HepG2 (cell line): ENCODE results near the gene CPZ. TPM values are rescaled to one million over a fixed set of nuclear protein-coding genes. Genes with fewer than 3 reads are reported as not detected.

ENCODE experiments used
- ATAC-seq: fragments of 200-7000 bp; cut with Tn5 transposase; 3 replicates; pipeline ENCODE4 v1.9.1; 2020; ENCODE audit warnings: mild to moderate bottlenecking, moderate library complexity
- BruUV-seq: library from RNA; stranded (reverse); fragments of 400-500 nt; replicated peaks from 2 replicates; lab custom pipeline; 2021; lab: Mats Ljungman, UMichigan
- CTCF ChIA-PET: fragments of 300-600 bp; formaldehyde crosslinking; extraction: SDS; loops from one replicate; lab custom pipeline; 2021; ENCODE audit warnings: low total read pairs, inconsistent platforms, low intra/inter-chr PET ratio; lab: Yijun Ruan, JAX
- POLR2A ChIA-PET: fragments of 350-600 bp; sonication (Branson Sonifier 250); formaldehyde crosslinking; loops from one replicate; lab custom pipeline; 2020; ENCODE audit warnings: antibody characterized with exemption, inconsistent platforms; lab: Yijun Ruan, JAX
- DNase-seq: peaks from one replicate; pipeline ENCODE4 v3.0.0-alpha.2; 2015; ENCODE audit warnings: low spot score
- FAIRE-seq: peaks from 3 replicates; lab custom pipeline; 2011; peaks lifted over from hg19 to GRCh38; lab: Jason Lieb, UNC
- H2AFZ ChIP-seq: one replicate; pipeline ENCODE4 v1.6.1; 2011; ENCODE audit warnings: low read length, inconsistent platforms
- H3K27ac ChIP-seq: fragments of 300-600 bp; 3 replicates; pipeline ENCODE4 v1.8.0; 2011; ENCODE audit warnings: mixed run types, mild to moderate bottlenecking, mixed read lengths, low read length, inconsistent platforms; ENCODE audit not compliant: insufficient read depth; ENCODE audit errors: extremely low read length
- H3K27me3 ChIP-seq, 2 experiments: fragments of 200-600 bp in 1 of 2; 2 replicates in 1 of 2; 3 replicates in 1 of 2; pipeline versions ENCODE4 v1.6.0 to v1.8.0; 2011; ENCODE audit warnings: low read length in 2 of 2, mild to moderate bottlenecking in 2 of 2, moderate library complexity in 2 of 2, inconsistent platforms in 1 of 2; ENCODE audit not compliant: insufficient read depth in 2 of 2, control insufficient read depth in 1 of 2
- H3K36me3 ChIP-seq, 2 experiments: fragments of 200-600 bp in 1 of 2; replicated peaks in 1 of 2; 2 replicates in 1 of 2; 3 replicates in 1 of 2; pipeline versions ENCODE4 v1.5.1 to v1.8.0; 2011; ENCODE audit warnings: low read length in 2 of 2, inconsistent platforms in 1 of 2; ENCODE audit not compliant: insufficient read depth in 2 of 2, control insufficient read depth in 1 of 2
- H3K4me1 ChIP-seq: 2 replicates; pipeline ENCODE4 v1.5.1; 2012; ENCODE audit warnings: low read length, inconsistent platforms; ENCODE audit not compliant: insufficient read depth
- H3K4me2 ChIP-seq: 2 replicates; pipeline ENCODE4 v1.6.0; 2011; ENCODE audit warnings: low read depth, low read length, inconsistent platforms
- H3K4me3 ChIP-seq, 3 experiments: fragments of 200-600 bp in 1 of 3; sonication (generic), shearing (Covaris generic) in 1 of 3; replicated peaks in 1 of 3; 2 replicates each; pipeline ENCODE4 v1.5.1; 2011 to 2016; ENCODE audit warnings: low read length in 3 of 3, inconsistent platforms in 2 of 3, low read depth in 2 of 3, mild to moderate bottlenecking in 2 of 3, control low read depth in 1 of 3, mixed read lengths in 1 of 3; ENCODE audit not compliant: insufficient read depth in 1 of 3
- H3K79me2 ChIP-seq: one replicate; pipeline ENCODE4 v1.6.1; 2011; ENCODE audit warnings: low read length, inconsistent platforms; ENCODE audit not compliant: insufficient read depth
- H3K9ac ChIP-seq: 2 replicates; pipeline ENCODE4 v1.6.0; 2011; ENCODE audit warnings: mild to moderate bottlenecking, low read depth, low read length, inconsistent platforms; ENCODE audit not compliant: insufficient read depth
- H3K9me3 ChIP-seq: 2 replicates; pipeline ENCODE4 v1.5.1; 2012; ENCODE audit warnings: mild to moderate bottlenecking, low read length
- H4K20me1 ChIP-seq: 2 replicates; pipeline ENCODE4 v1.6.0; 2011; ENCODE audit warnings: inconsistent platforms, mild to moderate bottlenecking, low read length, moderate library complexity; ENCODE audit not compliant: insufficient read depth
- ADNP ChIP-seq: sonication (generic); formaldehyde crosslinking; IDR thresholded peaks from 2 replicates; pipeline ENCODE4 v1.4.0; 2020; ENCODE audit warnings: missing genetic modification reagents
- DNMT3B ChIP-seq: conservative IDR thresholded peaks from 2 replicates; pipeline ENCODE4 v1.6.1; 2016; ENCODE audit warnings: missing biosample characterization, control low read depth
- ETV5 ChIP-seq: IDR thresholded peaks from 2 replicates; pipeline ENCODE4 v1.6.1; 2018; ENCODE audit warnings: missing biosample characterization, missing genetic modification reagents, inconsistent platforms, borderline replicate concordance
- FOXM1 ChIP-seq: sonication (generic); formaldehyde crosslinking; IDR thresholded peaks from 2 replicates; pipeline ENCODE4 v1.5.0; 2020; ENCODE audit warnings: missing genetic modification reagents
- IRX3 ChIP-seq: sonication (generic); formaldehyde crosslinking; IDR thresholded peaks from 2 replicates; pipeline ENCODE4 v1.8.1; 2023; ENCODE audit warnings: mild to moderate bottlenecking, low read depth, missing genetic modification reagents, borderline replicate concordance
- KLF16 ChIP-seq, 2 experiments: sonication (generic) in 1 of 2; formaldehyde crosslinking in 1 of 2; IDR thresholded peaks; 2 replicates each; pipeline versions ENCODE4 v1.6.1 to v1.8.0; 2016 to 2023; ENCODE audit warnings: missing genetic modification reagents in 2 of 2, missing compliant biosample characterization in 1 of 2
- MEIS2 ChIP-seq: sonication (generic); formaldehyde crosslinking; IDR thresholded peaks from 2 replicates; pipeline ENCODE4 v1.9.0; 2021; ENCODE audit warnings: mild to moderate bottlenecking, missing genetic modification reagents
- MTA3 ChIP-seq: sonication (generic); formaldehyde crosslinking; IDR thresholded peaks from 2 replicates; pipeline ENCODE4 v1.4.0; 2020; ENCODE audit warnings: missing genetic modification reagents
- NR2F1 ChIP-seq, 2 experiments: fragments of 450-650 bp in 1 of 2; formaldehyde crosslinking in 1 of 2; IDR thresholded peaks; 2 replicates each; pipeline versions ENCODE4 v1.5.0 to v1.6.1; 2016 to 2020; ENCODE audit warnings: mild to moderate bottlenecking in 1 of 2, missing compliant biosample characterization in 1 of 2, missing genetic modification reagents in 1 of 2, moderate library complexity in 1 of 2
- PRPF4 ChIP-seq: fragments of 200-400 bp; formaldehyde crosslinking; IDR thresholded peaks from 2 replicates; pipeline ENCODE4 v1.6.1; 2016; ENCODE audit warnings: low read length, low read depth; ENCODE audit not compliant: poor library complexity, severe bottlenecking
- TEAD3 ChIP-seq: optimal IDR thresholded peaks from 2 replicates; pipeline ENCODE3; 2016; ENCODE audit warnings: borderline replicate concordance
- WIZ ChIP-seq: sonication (generic); formaldehyde crosslinking; IDR thresholded peaks from 2 replicates; pipeline ENCODE4 v1.5.1; 2020; ENCODE audit warnings: mild to moderate bottlenecking, missing genetic modification reagents
- ZNF414 ChIP-seq: sonication (generic); formaldehyde crosslinking; IDR thresholded peaks from 2 replicates; pipeline ENCODE4 v1.5.0; 2020; ENCODE audit warnings: missing genetic modification reagents
- WGBS: methylation state at CpG from one replicate; pipeline ENCODE4 v1.1.6; 2017; ENCODE audit warnings: low lambda C conversion rate; 5-methylcytosine and 5-hydroxymethylcytosine counted together
- in situ Hi-C: cut with HindIII; loops from 2 replicates; pipeline ENCODE4 v1.10.0; 2017; ENCODE audit warnings: low pct_unique_long_range_greater_than_20kb; ENCODE audit not compliant: extremely low pct_ligation_motif_present
- intact Hi-C: fragments of 100-400 bp; cut with micrococcal nuclease; formaldehyde crosslinking; loops from one replicate; pipeline ENCODE4 v1.10.0; 2022; ENCODE audit not compliant: unreplicated experiment
- polyA plus RNA-seq, 8 experiments: library from polyadenylated mRNA; depleted of rRNA in 3 of 8; stranded (reverse) in 7 of 8; unstranded in 1 of 8; fragments of >200 nt; fragmentation: Illumina TruSeq in 4 of 8; extraction: Trizol in 4 of 8; gene quantifications; 2 replicates each; pipeline versions ENCODE4 v1.2.1 to v1.2.3, GENCODE V29; 2011 to 2016; ENCODE audit warnings: low read depth in 4 of 8, missing spikeins in 1 of 8, mixed read lengths in 1 of 8; ENCODE audit not compliant: insufficient read depth in 1 of 8
- total RNA-seq, 5 experiments: library from RNA; depleted of rRNA; stranded (reverse); fragments of >200 nt; fragmentation: Illumina TruSeq; extraction: Trizol; gene quantifications; 2 replicates each; pipeline ENCODE4 v1.2.3, GENCODE V29; 2016; ENCODE audit warnings: low read depth in 1 of 5
- TF ChIP-seq, protein P1 (sequence below): sonication (generic); formaldehyde crosslinking; IDR thresholded peaks from 2 replicates; pipeline ENCODE4 v1.5.0; 2020; ENCODE audit warnings: missing genetic modification reagents
- TF ChIP-seq, protein P2 (sequence below): conservative IDR thresholded peaks from 2 replicates; pipeline ENCODE4 v1.6.1; 2018; ENCODE audit warnings: missing genetic modification reagents
- TF ChIP-seq, protein P3 (sequence below): sonication (generic); formaldehyde crosslinking; IDR thresholded peaks from 2 replicates; pipeline ENCODE4 v1.5.0; 2020; ENCODE audit warnings: missing genetic modification reagents

The CPZ gene
- total and polyA plus RNA-seq, 2 of the 13 experiments (the other 11 are each of a cell fraction or from before 2014, with no cell fraction given), result 0.58 to 0.61 TPM

GRCh38 chr4:8600266-8600665, 7.7 kb downstream of the CPZ start:
- H3K36me3 ChIP-seq, result no peaks in the 10 kb centered on the region
- DNase-seq (no peak), FAIRE-seq (no peak), ATAC-seq (no peak)
- no peak overlapping the region for H3K4me3 ChIP-seq
- no peaks in the 10 kb centered on the region for H3K9me3 ChIP-seq
- peaks cover 6% of the 10 kb centered on the region; the same call in 1 of the 2 replicates for H4K20me1 ChIP-seq
- in situ Hi-C loops, result no loop called here
- no peak overlapping the region for H2AFZ ChIP-seq
- 49% methylated on average over 13 of the region's 13 CpGs for WGBS
- ChIA-PET POLR2A (no interaction called here), CTCF (no interaction called here)
- BruUV-seq, result no TSS peak
- H3K79me2 ChIP-seq, result no peaks in the 10 kb centered on the region
- intact Hi-C loops, result no loop called here
- H3K4me1 ChIP-seq, result peaks cover 6% of the 10 kb centered on the region
- H3K4me2 ChIP-seq, result no peak overlapping the region
- TF ChIP-seq NR2F1 (CRISPR knock-in tag; IDR thresholded peaks at IDR 0.05) (no peak), WIZ (CRISPR knock-in tag) (no peak), KLF16 (CRISPR knock-in tag; IDR thresholded peaks at IDR 0.05) (no peak), FOXM1 (CRISPR knock-in tag) (no peak), MTA3 (CRISPR knock-in tag) (no peak), IRX3 (CRISPR knock-in tag) (no peak), ZNF414 (CRISPR knock-in tag) (no peak), ADNP (no peak), ETV5 (no peak), MEIS2 (CRISPR knock-in tag) (no peak), TEAD3 (no peak), DNMT3B (no peak), PRPF4 (no peak)
- TF ChIP-seq, protein P1, sequence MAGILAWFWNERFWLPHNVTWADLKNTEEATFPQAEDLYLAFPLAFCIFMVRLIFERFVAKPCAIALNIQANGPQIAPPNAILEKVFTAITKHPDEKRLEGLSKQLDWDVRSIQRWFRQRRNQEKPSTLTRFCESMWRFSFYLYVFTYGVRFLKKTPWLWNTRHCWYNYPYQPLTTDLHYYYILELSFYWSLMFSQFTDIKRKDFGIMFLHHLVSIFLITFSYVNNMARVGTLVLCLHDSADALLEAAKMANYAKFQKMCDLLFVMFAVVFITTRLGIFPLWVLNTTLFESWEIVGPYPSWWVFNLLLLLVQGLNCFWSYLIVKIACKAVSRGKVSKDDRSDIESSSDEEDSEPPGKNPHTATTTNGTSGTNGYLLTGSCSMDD, result no peak
- TF ChIP-seq, protein P2, sequence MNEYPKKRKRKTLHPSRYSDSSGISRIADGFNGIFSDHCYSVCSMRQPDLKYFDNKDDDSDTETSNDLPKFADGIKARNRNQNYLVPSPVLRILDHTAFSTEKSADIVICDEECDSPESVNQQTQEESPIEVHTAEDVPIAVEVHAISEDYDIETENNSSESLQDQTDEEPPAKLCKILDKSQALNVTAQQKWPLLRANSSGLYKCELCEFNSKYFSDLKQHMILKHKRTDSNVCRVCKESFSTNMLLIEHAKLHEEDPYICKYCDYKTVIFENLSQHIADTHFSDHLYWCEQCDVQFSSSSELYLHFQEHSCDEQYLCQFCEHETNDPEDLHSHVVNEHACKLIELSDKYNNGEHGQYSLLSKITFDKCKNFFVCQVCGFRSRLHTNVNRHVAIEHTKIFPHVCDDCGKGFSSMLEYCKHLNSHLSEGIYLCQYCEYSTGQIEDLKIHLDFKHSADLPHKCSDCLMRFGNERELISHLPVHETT (CRISPR knock-in tag), result no peak
- TF ChIP-seq, protein P3, sequence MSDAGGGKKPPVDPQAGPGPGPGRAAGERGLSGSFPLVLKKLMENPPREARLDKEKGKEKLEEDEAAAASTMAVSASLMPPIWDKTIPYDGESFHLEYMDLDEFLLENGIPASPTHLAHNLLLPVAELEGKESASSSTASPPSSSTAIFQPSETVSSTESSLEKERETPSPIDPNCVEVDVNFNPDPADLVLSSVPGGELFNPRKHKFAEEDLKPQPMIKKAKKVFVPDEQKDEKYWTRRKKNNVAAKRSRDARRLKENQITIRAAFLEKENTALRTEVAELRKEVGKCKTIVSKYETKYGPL (CRISPR knock-in tag), result no peak
- H3K27me3 ChIP-seq, result peaks cover 6 to 39% of the 10 kb centered on the region in 2 experiments; a peak in 4 of 5 replicates
- H3K9ac ChIP-seq, result no peak overlapping the region
- H3K27ac ChIP-seq, result no peak overlapping the region
